Measurements from ENCODE around the gene KCNK1. TPM values are rescaled to one million over a fixed set of nuclear protein-coding genes. Genes with fewer than 3 reads are reported as not detected.

Gene KCNK1
- total RNA-seq, 4 donors from 2014 or later: 0.20 to 0.49 TPM; not detected in 2

GRCh38 chr1:233600488-233600887 is 13.4 kb upstream of the KCNK1 start:
- Histone ChIP-seq H3K9me3 (no peaks in the 10 kb centered on the region), H3K27ac (no peak overlapping the region), H3K4me1 (no peaks in the 10 kb centered on the region), H3K27me3 (no peaks in the 10 kb centered on the region), H3K36me3 (no peaks in the 10 kb centered on the region), H3K4me3 (no peak overlapping the region)
- intact Hi-C loops (cut with DNase I; ENCODE audit: low total_unique reads) (no loop called here), in situ Hi-C loops (cut with MboI; ENCODE audit: low sequenced_read_pairs in 4 of 4) (no loop called here)
- ATAC-seq: no peak
- TF ChIP-seq CTCF (IDR thresholded peaks at IDR 0.05 in 4 of 5, conservative IDR thresholded peaks at IDR 0.05 in 1 of 5) (no peak), POLR2A (IDR thresholded peaks at IDR 0.05) (no peak)
- DNase-seq: no peak

GRCh38 chr1:233603478-233603877 is 10.4 kb upstream of the KCNK1 start:
- Histone ChIP-seq H3K4me3 (no peak overlapping the region), H3K27me3 (no peaks in the 10 kb centered on the region), H3K4me1 (no peaks in the 10 kb centered on the region), H3K27ac (no peak overlapping the region), H3K9me3 (no peaks in the 10 kb centered on the region), H3K36me3 (no peaks in the 10 kb centered on the region)
- in situ Hi-C loops (cut with MboI; ENCODE audit: low sequenced_read_pairs in 4 of 4) (no loop called here), intact Hi-C loops (cut with DNase I; ENCODE audit: low total_unique reads) (no loop called here)
- no peak for ATAC-seq
- no peak for DNase-seq
- TF ChIP-seq CTCF (IDR thresholded peaks at IDR 0.05 in 4 of 5, conservative IDR thresholded peaks at IDR 0.05 in 1 of 5): no peak
- no peak for TF ChIP-seq POLR2A (IDR thresholded peaks at IDR 0.05)

- H3K36me3 ChIP-seq: no peaks in the 10 kb centered on the region
- no peak for TF ChIP-seq POLR2A (IDR thresholded peaks at IDR 0.05)
- TF ChIP-seq CTCF (IDR thresholded peaks at IDR 0.05 in 4 of 5, conservative IDR thresholded peaks at IDR 0.05 in 1 of 5): no peak
- no peaks in the 10 kb centered on the region for H3K4me1 ChIP-seq
- H3K9me3 ChIP-seq: no peaks in the 10 kb centered on the region
- no peak for DNase-seq
- intact Hi-C loops (cut with DNase I; ENCODE audit: low total_unique reads) (no loop called here), in situ Hi-C loops (cut with MboI; ENCODE audit: low sequenced_read_pairs in 4 of 4) (no loop called here)
- H3K27me3 ChIP-seq: no peaks in the 10 kb centered on the region
- no peak overlapping the region for H3K4me3 ChIP-seq
- ATAC-seq: no peak
- no peak overlapping the region for H3K27ac ChIP-seq
These were observed 8.7 kb upstream of the KCNK1 start for GRCh38 chr1:233605205-233605604.

GRCh38 chr1:233606813-233607212 is 7.1 kb upstream of the KCNK1 start:
- DNase-seq (no peak), ATAC-seq (no peak)
- H3K27me3 ChIP-seq: no peaks in the 10 kb centered on the region
- H3K4me3 ChIP-seq: no peak overlapping the region
- H3K36me3 ChIP-seq: no peaks in the 10 kb centered on the region
- TF ChIP-seq CTCF (IDR thresholded peaks at IDR 0.05 in 4 of 5, conservative IDR thresholded peaks at IDR 0.05 in 1 of 5) (no peak), POLR2A (IDR thresholded peaks at IDR 0.05) (no peak)
- H3K4me1 ChIP-seq: no peaks in the 10 kb centered on the region
- in situ Hi-C loops (cut with MboI; ENCODE audit: low sequenced_read_pairs in 4 of 4) (no loop called here), intact Hi-C loops (cut with DNase I; ENCODE audit: low total_unique reads) (no loop called here)
- H3K9me3 ChIP-seq: no peaks in the 10 kb centered on the region
- H3K27ac ChIP-seq: no peak overlapping the region
